GM12878 (cell line): ENCODE data around the gene EYS. TPM values are rescaled to one million over a fixed set of nuclear protein-coding genes. Genes with fewer than 3 reads are reported as not detected.

Source experiments
- ATAC-seq: fragments of 200-7000 bp; cut with Tn5 transposase; 3 replicates; pipeline ENCODE4 v1.9.1; 2020; ENCODE audit warnings: mild to moderate bottlenecking, moderate library complexity
- BruUV-seq: library from RNA; stranded (reverse); fragments of 400-500 nt; replicated peaks from 2 replicates; lab custom pipeline; 2021; lab: Mats Ljungman, UMichigan
- CTCF ChIA-PET: fragments of 300-600 bp; sonication (Branson Sonifier 250); formaldehyde crosslinking; extraction: SDS; loops from one replicate; lab custom pipeline; 2021; ENCODE audit warnings: inconsistent platforms; lab: Yijun Ruan, JAX
- POLR2A ChIA-PET: fragments of 350-600 bp; formaldehyde crosslinking; extraction: SDS; loops from one replicate; lab custom pipeline; 2021; ENCODE audit warnings: inconsistent platforms; lab: Charles Lee
- RAD21 ChIA-PET: fragments of 300-600 bp; sonication (Branson Sonifier 250); formaldehyde crosslinking; loops from one replicate; lab custom pipeline; 2023; ENCODE audit warnings: antibody characterized with exemption; ENCODE audit not compliant: unreplicated experiment; lab: Charles Lee
- SMC1A ChIA-PET: fragments of 300-600 bp; sonication (Branson Sonifier 250); formaldehyde crosslinking; loops from one replicate; lab custom pipeline; 2023; ENCODE audit not compliant: unreplicated experiment, uncharacterized antibody; lab: Charles Lee
- DNase-seq: peaks from one replicate; pipeline ENCODE4 v3.0.0-alpha.2; 2011; ENCODE audit warnings: low read depth, low spot score
- FAIRE-seq: peaks from 3 replicates; lab custom pipeline; 2011; peaks lifted over from hg19 to GRCh38; lab: Jason Lieb, UNC
- H2AFZ ChIP-seq: 2 replicates; pipeline ENCODE4 v1.6.0; 2011; ENCODE audit warnings: low read depth, low read length, control low read depth; ENCODE audit not compliant: control insufficient read depth
- H3K27ac ChIP-seq: 2 replicates; pipeline ENCODE4 v1.5.1; 2011; ENCODE audit warnings: control low read depth; ENCODE audit not compliant: control insufficient read depth, insufficient read depth
- H3K27me3 ChIP-seq, 2 experiments: replicated peaks in 1 of 2; 2 replicates each; pipeline versions ENCODE4 v1.6.0 to v1.6.1; 2011; ENCODE audit warnings: low read length in 1 of 2; ENCODE audit not compliant: control insufficient read depth in 2 of 2, insufficient read depth in 2 of 2
- H3K36me3 ChIP-seq, 2 experiments: 2 replicates each; pipeline ENCODE4 v1.5.1; 2011; ENCODE audit warnings: low read length in 1 of 2; ENCODE audit not compliant: control insufficient read depth in 2 of 2, insufficient read depth in 2 of 2
- H3K4me1 ChIP-seq: 2 replicates; pipeline ENCODE4 v1.6.1; 2011; ENCODE audit warnings: mild to moderate bottlenecking, low read length, moderate library complexity, mixed read lengths; ENCODE audit not compliant: control insufficient read depth, insufficient read depth
- H3K4me2 ChIP-seq: 2 replicates; pipeline ENCODE4 v1.6.0; 2011; ENCODE audit warnings: control low read depth; ENCODE audit not compliant: control insufficient read depth, insufficient read depth
- H3K4me3 ChIP-seq: fragments of 200-600 bp; sonication (generic); 2 replicates; pipeline ENCODE4 v1.5.1; 2016
- H3K79me2 ChIP-seq: 2 replicates; pipeline ENCODE4 v1.6.0; 2011; ENCODE audit warnings: low read length; ENCODE audit not compliant: control insufficient read depth, insufficient read depth
- H3K9ac ChIP-seq: 2 replicates; pipeline ENCODE4 v1.8.0; 2011; ENCODE audit warnings: low read length, control low read depth, mixed read lengths; ENCODE audit not compliant: control insufficient read depth, insufficient read depth
- H3K9me3 ChIP-seq: replicated peaks from 3 replicates; pipeline ENCODE4 v1.5.1; 2011; ENCODE audit warnings: mild to moderate bottlenecking, low read length; ENCODE audit not compliant: control insufficient read depth, insufficient read depth
- H4K20me1 ChIP-seq: 2 replicates; pipeline ENCODE4 v1.6.0; 2011; ENCODE audit not compliant: control insufficient read depth, insufficient read depth
- ASH2L ChIP-seq: fragments of 300-600, 200-600 bp; sonication (generic); IDR thresholded peaks from 2 replicates; pipeline ENCODE4 v1.6.1; 2017; ENCODE audit warnings: low read depth, mild to moderate bottlenecking, borderline replicate concordance
- BACH1 ChIP-seq: fragments of 450-650 bp; IDR thresholded peaks from 2 replicates; pipeline ENCODE4 v1.6.1; 2017; ENCODE audit warnings: mild to moderate bottlenecking, borderline replicate concordance
- BRCA1 ChIP-seq: IDR thresholded peaks from 2 replicates; pipeline ENCODE4 v1.6.1; 2011; ENCODE audit warnings: low read depth, low read length, improper control_type of control experiment
- CBFB ChIP-seq: IDR thresholded peaks from 2 replicates; pipeline ENCODE4 v1.6.1; 2016; ENCODE audit warnings: antibody characterized with exemption, low read depth
- CEBPZ ChIP-seq: fragments of 150-350 bp; IDR thresholded peaks from 2 replicates; pipeline ENCODE4 v1.6.1; 2016; ENCODE audit warnings: low read depth, low read length
- E2F8 ChIP-seq: fragments of 450-650 bp; IDR thresholded peaks from 2 replicates; pipeline ENCODE4 v1.6.1; 2018; ENCODE audit warnings: mild to moderate bottlenecking, low read depth, moderate library complexity; ENCODE audit not compliant: partially characterized antibody
- EGR1 ChIP-seq, 2 experiments: IDR thresholded peaks; 1 replicate in 1 of 2; 2 replicates in 1 of 2; pipeline ENCODE4 v1.6.1; 2011 to 2012; ENCODE audit warnings: low read depth in 2 of 2, low read length in 2 of 2, borderline replicate concordance in 1 of 2, mild to moderate bottlenecking in 1 of 2, moderate library complexity in 1 of 2
- ETV6 ChIP-seq, 2 experiments: fragments of 450-650 bp in 1 of 2; IDR thresholded peaks in 1 of 2; conservative IDR thresholded peaks in 1 of 2; 2 replicates each; pipeline ENCODE4 v1.6.1; 2014; ENCODE audit warnings: antibody characterized with exemption in 1 of 2, borderline replicate concordance in 1 of 2, low read depth in 1 of 2, mild to moderate bottlenecking in 1 of 2, moderate library complexity in 1 of 2
- MLLT1 ChIP-seq: fragments of 450-650 bp; IDR thresholded peaks from 2 replicates; pipeline ENCODE4 v1.6.1; 2016; ENCODE audit warnings: mild to moderate bottlenecking
- NFXL1 ChIP-seq: fragments of 450-650 bp; IDR thresholded peaks from 2 replicates; pipeline ENCODE4 v1.6.1; 2017; ENCODE audit warnings: antibody characterized with exemption, mild to moderate bottlenecking, borderline replicate concordance
- NR2C2 ChIP-seq: IDR thresholded peaks from 2 replicates; pipeline ENCODE4 v1.6.1; 2011; ENCODE audit warnings: borderline replicate concordance, low read depth; ENCODE audit not compliant: control insufficient read depth, insufficient read length
- POLR2AphosphoS5 ChIP-seq: IDR thresholded peaks from 2 replicates; pipeline ENCODE4 v1.6.1; 2011; ENCODE audit warnings: mild to moderate bottlenecking, low read length, inconsistent platforms
- SMAD1 ChIP-seq: fragments of 450-650 bp; IDR thresholded peaks from 2 replicates; pipeline ENCODE4 v1.6.1; 2018; ENCODE audit warnings: mild to moderate bottlenecking, low read depth; ENCODE audit not compliant: partially characterized antibody
- SREBF2 ChIP-seq: IDR thresholded peaks from 2 replicates; pipeline ENCODE4 v1.6.1; 2012; ENCODE audit warnings: mild to moderate bottlenecking, low read length
- SUPT20H ChIP-seq: IDR thresholded peaks from 2 replicates; pipeline ENCODE4 v1.6.1; 2011; ENCODE audit warnings: low read depth, mild to moderate bottlenecking, low read length, moderate library complexity, borderline replicate concordance; ENCODE audit not compliant: control insufficient read depth
- TAF1 ChIP-seq: IDR thresholded peaks from 2 replicates; pipeline ENCODE4 v1.6.1; 2011; ENCODE audit warnings: mild to moderate bottlenecking, low read depth, low read length, borderline replicate concordance
- ZNF207 ChIP-seq: fragments of 450-650 bp; IDR thresholded peaks from 2 replicates; pipeline ENCODE4 v1.6.1; 2014; ENCODE audit warnings: antibody characterized with exemption, mild to moderate bottlenecking, borderline replicate concordance
- ZNF24 ChIP-seq: fragments of 450-650 bp; IDR thresholded peaks from 2 replicates; pipeline ENCODE4 v1.6.1; 2017; ENCODE audit warnings: antibody characterized with exemption, mild to moderate bottlenecking
- WGBS: methylation state at CpG from one replicate; pipeline ENCODE4 v1.1.6; 2016; ENCODE audit warnings: low lambda C conversion rate; ENCODE audit not compliant: insufficient replicate concordance, insufficient coverage; ENCODE audit errors: missing lambda C conversion rate; 5-methylcytosine and 5-hydroxymethylcytosine counted together
- in situ Hi-C: fragments of 300-500 bp; cut with MboI; formaldehyde crosslinking; loops from 9 replicates; pipeline ENCODE4 v1.14.3; 2018; ENCODE audit warnings: mixed read lengths
- intact Hi-C: fragments of 100-400 bp; cut with micrococcal nuclease; formaldehyde crosslinking; loops from one replicate; pipeline ENCODE4 v1.14.2; 2022; ENCODE audit not compliant: unreplicated experiment
- polyA plus RNA-seq, 11 experiments: library from polyadenylated mRNA; depleted of rRNA in 4 of 11; unstranded in 6 of 11; stranded (reverse) in 5 of 11; fragments of >200 nt; fragmentation: Nextera tagmentation in 4 of 11; fragmentation: Illumina TruSeq in 1 of 11; extraction: Ambion mirVana in 4 of 11; extraction: Trizol in 1 of 11; gene quantifications; 1 replicate in 1 of 11; 2 replicates in 10 of 11; pipeline versions ENCODE4 v1.2.1 to v1.2.3, GENCODE V29; 2011 to 2016; ENCODE audit warnings: inconsistent platforms in 2 of 11, missing spikeins in 2 of 11, low read depth in 1 of 11
- total RNA-seq, 4 experiments: library from RNA; depleted of rRNA in 3 of 4; stranded (reverse); fragments of >200 nt in 3 of 4; fragmentation: Illumina TruSeq in 1 of 4; extraction: Trizol in 1 of 4; gene quantifications; 2 replicates each; pipeline versions ENCODE4 v1.2.1 to v1.2.3, GENCODE V29; 2013 to 2021

EYS gene
- total and polyA plus RNA-seq, 10 of the 15 experiments (the other 5 are each of a cell fraction or from before 2014, with no cell fraction given): under 0.01 to 0.14 (median 0.02) TPM; not detected in 1

GRCh38 chr6:65055545-65055944, 651.5 kb downstream of the EYS start:
- Histone ChIP-seq H3K27ac (no peak overlapping the region), H3K4me1 (no peaks in the 10 kb centered on the region), H3K36me3 (no peaks in the 10 kb centered on the region), H3K9ac (no peak overlapping the region), H4K20me1 (no peaks in the 10 kb centered on the region), H3K4me2 (no peak overlapping the region), H3K79me2 (no peaks in the 10 kb centered on the region), H3K27me3 (no peaks in the 10 kb centered on the region), H2AFZ (no peak overlapping the region), H3K9me3 (no peaks in the 10 kb centered on the region), H3K4me3 (no peak overlapping the region)
- 0% methylated on average over 1 of the region's 1 CpG for WGBS
- RAD21 ChIA-PET: no interaction called here
- ATAC-seq (no peak), FAIRE-seq (no peak), DNase-seq (no peak)
- SMC1A ChIA-PET: interaction anchor here (0.6 to 0.8 kb wide), 3 partner anchors 73 to 1281 kb away, joined by 3 read pairs; no protein-coding TSS in a partner anchor
- in situ Hi-C loops (no loop called here), intact Hi-C loops (no loop called here)
- POLR2A ChIA-PET: no interaction called here
- BruUV-seq: no TSS peak
- CTCF ChIA-PET: no interaction called here
- TF ChIP-seq ASH2L (no peak), ETV6 (conservative IDR thresholded peaks at IDR 0.05 in 1 of 2, IDR thresholded peaks at IDR 0.05 in 1 of 2; ENCODE audit: borderline replicate concordance in 1 of 2, low read depth in 1 of 2) (no peak), MLLT1 (no peak), NFXL1 (no peak), NR2C2 (no peak), EGR1 (IDR thresholded peaks at IDR 0.05; ENCODE audit: borderline replicate concordance in 1 of 2, low read depth in 2 of 2, low read length in 2 of 2) (no peak), SUPT20H (no peak), ZNF207 (no peak), POLR2AphosphoS5 (no peak), E2F8 (no peak), ZNF24 (no peak), SMAD1 (no peak), BRCA1 (no peak), TAF1 (no peak), SREBF2 (no peak), CBFB (no peak), CEBPZ (no peak), BACH1 (no peak)
